ENCODE data around the gene NDUFB11.

GRCh38 chrX:47176101-47176740, 31.7 kb upstream of the NDUFB11 start:
- TF ChIP-seq CTCF (conservative IDR thresholded peaks at IDR 0.05; ENCODE audit: low read depth, low read length) (no peak), EZH2 (IDR thresholded peaks at IDR 0.05; ENCODE audit: low read length, unreplicated experiment) (no peak)

Measured in PC-3 (cell line).